DOHH2 (cell line): Measurements from ENCODE around the gene HSPG2.

Source experiments
- EZH2phosphoT487 ChIP-seq: fragments of 200-600 bp; sonication (generic); IDR thresholded peaks from 2 replicates; pipeline ENCODE4 v1.6.1; 2017; ENCODE audit warnings: borderline replicate concordance, mild to moderate bottlenecking, antibody characterized with exemption, low read length, moderate library complexity, mixed read lengths
- TF ChIP-seq, protein P1 (sequence below): fragments of 200-600 bp; sonication (generic); IDR thresholded peaks from one replicate; pipeline ENCODE4 v1.5.1; 2014; ENCODE audit warnings: antibody characterized with exemption, mild to moderate bottlenecking, low read depth, low read length; ENCODE audit not compliant: poor library complexity, severe bottlenecking

DNA sequence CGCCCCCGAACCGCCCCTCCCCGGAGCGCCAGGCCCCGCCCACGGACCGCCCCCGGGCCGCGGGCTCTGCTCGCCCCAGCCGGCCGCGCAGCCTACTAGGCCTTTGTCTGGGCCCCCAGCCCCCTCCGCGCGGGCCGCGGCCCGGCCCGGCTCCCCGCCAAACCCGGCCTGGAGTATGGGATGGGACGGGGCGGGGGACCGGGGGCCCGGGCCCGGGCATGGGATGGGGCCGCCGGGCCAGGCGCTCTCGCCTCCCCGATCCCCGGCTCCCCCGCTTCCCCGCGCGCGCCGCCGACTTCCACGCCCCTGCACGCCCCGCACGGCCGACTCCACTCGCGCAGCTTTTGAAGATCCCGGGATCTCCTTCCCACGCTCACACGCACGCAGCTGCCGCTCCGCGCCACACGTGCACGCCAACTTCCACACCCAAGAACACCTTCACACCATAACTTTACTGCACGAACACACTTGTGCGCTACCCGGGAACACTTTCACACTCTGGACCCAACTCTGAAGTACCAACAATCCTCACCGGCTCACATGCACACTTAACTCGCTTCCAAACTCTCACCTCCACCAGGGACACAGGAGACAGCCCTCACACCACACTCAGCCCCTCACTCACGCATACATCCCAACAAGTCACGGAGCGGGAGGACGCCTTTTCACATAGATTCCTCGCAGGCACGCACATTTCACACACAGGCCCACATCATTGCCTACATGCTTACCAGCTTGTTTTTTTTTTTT, 437 bp upstream of the HSPG2 start:
- TF ChIP-seq, protein P1, sequence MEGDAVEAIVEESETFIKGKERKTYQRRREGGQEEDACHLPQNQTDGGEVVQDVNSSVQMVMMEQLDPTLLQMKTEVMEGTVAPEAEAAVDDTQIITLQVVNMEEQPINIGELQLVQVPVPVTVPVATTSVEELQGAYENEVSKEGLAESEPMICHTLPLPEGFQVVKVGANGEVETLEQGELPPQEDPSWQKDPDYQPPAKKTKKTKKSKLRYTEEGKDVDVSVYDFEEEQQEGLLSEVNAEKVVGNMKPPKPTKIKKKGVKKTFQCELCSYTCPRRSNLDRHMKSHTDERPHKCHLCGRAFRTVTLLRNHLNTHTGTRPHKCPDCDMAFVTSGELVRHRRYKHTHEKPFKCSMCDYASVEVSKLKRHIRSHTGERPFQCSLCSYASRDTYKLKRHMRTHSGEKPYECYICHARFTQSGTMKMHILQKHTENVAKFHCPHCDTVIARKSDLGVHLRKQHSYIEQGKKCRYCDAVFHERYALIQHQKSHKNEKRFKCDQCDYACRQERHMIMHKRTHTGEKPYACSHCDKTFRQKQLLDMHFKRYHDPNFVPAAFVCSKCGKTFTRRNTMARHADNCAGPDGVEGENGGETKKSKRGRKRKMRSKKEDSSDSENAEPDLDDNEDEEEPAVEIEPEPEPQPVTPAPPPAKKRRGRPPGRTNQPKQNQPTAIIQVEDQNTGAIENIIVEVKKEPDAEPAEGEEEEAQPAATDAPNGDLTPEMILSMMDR, result no peak
- TF ChIP-seq EZH2phosphoT487, result no peak
